ENCODE data around the gene PLEKHA7.

Gene PLEKHA7

GRCh38 chr11:16809886-16810668 lies 204.1 kb downstream of the PLEKHA7 start:
- no peaks in the 10 kb centered on the region for H3K9me2 ChIP-seq (replicated peaks; ENCODE audit: control insufficient read depth, low read length)
- H3K4me2 ChIP-seq (ENCODE audit: low read length): no peak overlapping the region
- no peaks in the 10 kb centered on the region for H3K4me1 ChIP-seq (ENCODE audit: control insufficient read depth, low read length)
- H3K9me3 ChIP-seq (ENCODE audit: control insufficient read depth, insufficient read depth, low read length): no peaks in the 10 kb centered on the region
- TF ChIP-seq CTCF (IDR thresholded peaks at IDR 0.05; ENCODE audit: low read depth, low read length, poor library complexity, severe bottlenecking) (no peak), EZH2phosphoT487 (IDR thresholded peaks at IDR 0.05; ENCODE audit: borderline replicate concordance, low read length) (no peak)
- no peaks in the 10 kb centered on the region for H4K20me1 ChIP-seq (ENCODE audit: control insufficient read depth, insufficient read depth, low read depth, low read length)
- H3K79me2 ChIP-seq (ENCODE audit: control insufficient read depth, low read length): no peaks in the 10 kb centered on the region
- no peak overlapping the region for H3K27ac ChIP-seq (ENCODE audit: low read depth, low read length)
- no peak overlapping the region for H3K4me3 ChIP-seq (ENCODE audit: low read length)
- H3K36me3 ChIP-seq (ENCODE audit: control insufficient read depth, low read length): no peaks in the 10 kb centered on the region
- no peaks in the 10 kb centered on the region; the same call in 1 of the 2 replicates for H3K27me3 ChIP-seq (ENCODE audit: control insufficient read depth, low read length)
- no peaks in the 10 kb centered on the region for H3F3A ChIP-seq (ENCODE audit: control insufficient read depth, insufficient read depth)

- Histone ChIP-seq H3K4me1 (ENCODE audit: control insufficient read depth, low read length) (no peaks in the 10 kb centered on the region), H4K20me1 (ENCODE audit: control insufficient read depth, insufficient read depth, low read depth, low read length) (no peaks in the 10 kb centered on the region), H3K79me2 (ENCODE audit: control insufficient read depth, low read length) (no peaks in the 10 kb centered on the region), H3K9me2 (replicated peaks; ENCODE audit: control insufficient read depth, low read length) (no peaks in the 10 kb centered on the region), H3K4me3 (ENCODE audit: low read length) (no peak overlapping the region), H3K4me2 (ENCODE audit: low read length) (no peak overlapping the region), H3K27me3 (ENCODE audit: control insufficient read depth, low read length) (no peaks in the 10 kb centered on the region; the same call in 1 of the 2 replicates), H3K27ac (ENCODE audit: low read depth, low read length) (no peak overlapping the region), H3F3A (ENCODE audit: control insufficient read depth, insufficient read depth) (no peaks in the 10 kb centered on the region), H3K36me3 (ENCODE audit: control insufficient read depth, low read length) (no peaks in the 10 kb centered on the region), H3K9me3 (ENCODE audit: control insufficient read depth, insufficient read depth, low read length) (no peaks in the 10 kb centered on the region)
- TF ChIP-seq EZH2phosphoT487 (IDR thresholded peaks at IDR 0.05; ENCODE audit: borderline replicate concordance, low read length): no peak
- TF ChIP-seq CTCF (IDR thresholded peaks at IDR 0.05; ENCODE audit: low read depth, low read length, poor library complexity, severe bottlenecking): no peak
These were observed 206.9 kb downstream of the PLEKHA7 start for GRCh38 chr11:16807306-16807705.

- TF ChIP-seq CTCF (IDR thresholded peaks at IDR 0.05; ENCODE audit: low read depth, low read length, poor library complexity, severe bottlenecking): no peak
- Histone ChIP-seq H3K9me2 (replicated peaks; ENCODE audit: control insufficient read depth, low read length) (no peaks in the 10 kb centered on the region), H4K20me1 (ENCODE audit: control insufficient read depth, insufficient read depth, low read depth, low read length) (no peaks in the 10 kb centered on the region), H3F3A (ENCODE audit: control insufficient read depth, insufficient read depth) (no peaks in the 10 kb centered on the region), H3K36me3 (ENCODE audit: control insufficient read depth, low read length) (no peaks in the 10 kb centered on the region), H3K4me3 (ENCODE audit: low read length) (no peak overlapping the region), H3K9me3 (ENCODE audit: control insufficient read depth, insufficient read depth, low read length) (no peaks in the 10 kb centered on the region), H3K79me2 (ENCODE audit: control insufficient read depth, low read length) (no peaks in the 10 kb centered on the region), H3K27ac (ENCODE audit: low read depth, low read length) (no peak overlapping the region), H3K27me3 (ENCODE audit: control insufficient read depth, low read length) (no peaks in the 10 kb centered on the region; the same call in 1 of the 2 replicates), H3K4me2 (ENCODE audit: low read length) (no peak overlapping the region), H3K4me1 (ENCODE audit: control insufficient read depth, low read length) (no peaks in the 10 kb centered on the region)
These were observed 207.4 kb downstream of the PLEKHA7 start for GRCh38 chr11:16806791-16807190.

All from DOHH2 (cell line).